Activated CD4-positive, alpha-beta T cell treated with anti-CD3 and anti-CD28 coated beads, Interleukin-2, amount 50 U/mL, for 4 hours (primary cell): ENCODE results near the gene CLIP3.
"Not testable (repeated sequence)": the region's sequence is repeated elsewhere in the genome, so short reads cannot be mapped to it uniquely, and the experiment has no call there.

Experiments
- DNase-seq, 2 experiments: peaks; one replicate each; pipeline ENCODE4 v3.0.0-alpha.2; 2020

CLIP3 gene

GRCh38 chr19:36032251-36033104, at the start of gene CLIP3:
Gene CLIP3 (minus strand): TSS chr19:36032873. CDS start chr19:36032357, 516 bp downstream.
- peak; percentile 14 to 18 for DNase-seq

DNA sequence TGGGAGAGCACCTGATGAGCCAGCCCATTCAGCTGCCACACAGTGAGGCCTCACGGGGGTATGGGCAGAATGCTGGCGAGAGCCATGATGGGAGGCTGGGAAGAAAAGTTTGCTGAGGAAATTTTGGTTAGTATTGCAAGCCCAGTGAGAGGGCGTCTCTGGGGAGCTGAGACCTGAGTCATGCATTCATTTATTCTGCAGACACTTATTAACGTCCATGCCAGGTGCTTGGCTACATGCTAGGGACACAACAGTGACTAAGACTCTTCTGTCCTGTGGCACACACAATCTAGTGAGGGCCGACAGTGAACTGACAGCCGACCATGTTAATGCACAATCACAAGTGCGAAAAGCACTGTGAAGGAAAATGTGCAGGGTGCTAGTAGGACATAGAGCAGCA, 49.2 kb upstream of the CLIP3 start:
- DNase-seq = no peak

GRCh38 chr19:36081385-36081784, 48.7 kb upstream of the CLIP3 start:
- DNase-seq = no peak

DNA sequence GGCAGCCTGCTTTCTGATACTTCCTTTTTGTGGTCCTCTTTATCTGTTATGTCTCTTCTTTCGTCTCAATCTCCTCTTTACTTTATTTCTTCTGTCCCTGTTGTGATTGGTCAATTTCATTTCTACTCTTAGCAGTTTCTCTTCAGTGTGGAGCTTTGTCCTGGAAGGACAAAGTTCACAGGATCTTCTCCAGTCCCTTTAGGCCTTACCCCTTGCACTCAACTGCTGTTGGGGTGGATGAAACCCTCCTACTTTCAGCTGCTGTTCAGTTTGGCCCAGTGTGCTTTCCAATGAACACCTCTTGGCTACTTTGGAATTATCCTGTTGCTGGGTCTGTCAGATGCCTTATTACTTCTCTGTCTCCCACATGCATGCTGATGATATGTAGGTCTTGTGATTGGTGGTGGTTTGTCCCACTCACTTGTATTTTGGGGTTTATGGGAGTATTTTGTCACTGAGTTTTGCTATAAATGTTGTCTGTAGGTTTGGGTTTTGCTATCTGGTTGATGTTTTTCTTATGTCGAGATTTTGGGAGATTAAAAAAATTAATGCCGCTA, 46.8 kb upstream of the CLIP3 start:
- no peak for DNase-seq

DNA sequence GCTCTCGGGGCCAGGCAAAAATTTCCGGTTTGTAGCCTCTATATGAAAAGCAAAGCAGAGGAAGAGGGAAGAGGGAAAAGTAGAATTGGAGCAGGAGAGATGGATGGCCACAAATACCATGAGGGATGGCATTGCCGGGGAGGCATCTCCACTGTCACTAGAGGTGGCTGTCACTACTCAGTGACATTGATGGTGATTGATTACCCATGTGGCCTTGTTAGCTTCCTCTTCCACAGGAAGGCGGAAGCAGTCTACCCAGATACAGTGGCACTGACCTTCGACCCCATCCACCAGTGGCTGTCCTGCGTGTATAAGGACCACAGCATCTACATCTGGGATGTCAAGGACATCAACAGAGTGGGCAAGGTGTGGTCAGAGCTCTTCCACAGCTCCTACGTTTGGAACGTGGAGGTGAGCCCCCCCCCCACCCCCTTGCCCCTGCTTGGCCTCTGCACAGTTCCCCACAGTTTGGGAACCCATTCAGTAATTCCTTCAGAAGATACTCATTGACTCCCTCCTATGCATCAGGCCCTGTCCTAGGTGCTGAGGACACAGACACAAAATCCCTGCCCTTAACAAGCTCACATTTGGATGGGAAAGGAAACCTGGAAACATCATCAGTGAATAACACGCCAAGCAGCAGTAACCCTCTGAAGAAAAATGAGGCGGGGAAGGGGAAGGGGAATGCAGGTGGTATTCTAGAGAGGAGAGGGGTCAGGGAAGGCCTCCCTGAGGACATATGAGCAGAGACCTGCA, 40.6 kb upstream of the CLIP3 start:
- no peak for DNase-seq

GRCh38 chr19:36072081-36072480, 39.4 kb upstream of the CLIP3 start:
- no peak for DNase-seq

- DNase-seq = not testable (repeated sequence)
Measured at GRCh38 chr19:36068810-36069499, 36.3 kb upstream of the CLIP3 start.

GRCh38 chr19:36067681-36068080, 35.0 kb upstream of the CLIP3 start:
- DNase-seq = no peak

- DNase-seq = no peak
Measured at GRCh38 chr19:36064826-36065225, 32.2 kb upstream of the CLIP3 start.

DNA sequence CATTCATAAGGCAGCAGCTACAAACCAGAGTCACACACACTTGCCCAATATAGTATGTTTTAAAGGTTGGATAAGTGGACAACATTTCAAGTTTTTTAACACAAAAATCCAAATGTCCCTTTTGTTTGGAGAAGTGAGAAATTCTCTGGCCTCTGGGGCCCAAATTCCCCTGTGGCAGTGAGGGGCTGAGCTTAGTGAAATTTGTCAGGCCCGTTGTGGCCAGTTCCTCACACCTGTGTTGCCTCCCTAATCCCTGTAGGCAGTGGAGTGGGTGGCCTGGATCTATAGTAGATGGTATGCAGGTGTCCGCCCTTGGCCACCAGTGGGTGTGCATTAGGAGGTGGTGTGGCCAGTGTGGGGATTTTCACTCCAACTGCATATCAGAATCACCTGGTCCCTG, 28.7 kb upstream of the CLIP3 start:
- DNase-seq = no peak

GRCh38 chr19:36060430-36060829, 27.8 kb upstream of the CLIP3 start:
- no peak for DNase-seq

DNA sequence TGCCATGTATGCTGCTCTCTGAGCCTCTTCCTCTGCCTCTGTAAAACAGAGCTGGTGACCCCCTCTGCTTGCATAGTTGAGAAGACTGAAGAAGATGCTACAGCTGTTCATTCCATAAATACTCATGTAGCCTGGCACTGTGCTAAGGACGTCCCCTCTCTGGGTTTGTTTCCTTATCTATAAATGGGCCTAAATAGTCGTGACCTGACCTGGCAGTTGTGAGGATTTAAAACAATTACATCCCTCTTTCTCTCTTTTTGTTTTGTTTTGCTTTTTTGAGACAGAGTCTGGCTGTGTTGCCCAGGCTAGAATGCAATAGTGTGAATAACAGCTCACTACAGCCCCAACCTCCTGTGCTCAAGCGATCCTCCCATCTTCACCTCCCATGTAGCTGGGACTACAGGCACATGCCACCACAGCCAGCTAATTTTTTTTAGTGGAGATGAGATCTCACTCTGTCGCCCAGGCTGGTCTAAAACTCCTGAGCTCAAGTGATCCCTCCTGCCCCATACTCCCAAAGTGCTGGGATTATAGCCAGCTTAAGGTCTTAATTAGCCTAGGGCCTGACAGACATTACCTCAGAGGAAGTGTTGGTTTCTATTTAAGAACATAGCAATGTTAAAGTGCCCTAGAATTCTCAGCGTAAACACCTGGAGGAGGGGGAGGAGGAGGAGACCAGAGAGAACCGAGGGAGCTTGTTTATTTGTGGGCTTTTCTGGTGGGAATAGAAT, 26.7 kb upstream of the CLIP3 start:
- no peak for DNase-seq

- no peak for DNase-seq
Measured at GRCh38 chr19:36058481-36059179, 26.0 kb upstream of the CLIP3 start.

DNA sequence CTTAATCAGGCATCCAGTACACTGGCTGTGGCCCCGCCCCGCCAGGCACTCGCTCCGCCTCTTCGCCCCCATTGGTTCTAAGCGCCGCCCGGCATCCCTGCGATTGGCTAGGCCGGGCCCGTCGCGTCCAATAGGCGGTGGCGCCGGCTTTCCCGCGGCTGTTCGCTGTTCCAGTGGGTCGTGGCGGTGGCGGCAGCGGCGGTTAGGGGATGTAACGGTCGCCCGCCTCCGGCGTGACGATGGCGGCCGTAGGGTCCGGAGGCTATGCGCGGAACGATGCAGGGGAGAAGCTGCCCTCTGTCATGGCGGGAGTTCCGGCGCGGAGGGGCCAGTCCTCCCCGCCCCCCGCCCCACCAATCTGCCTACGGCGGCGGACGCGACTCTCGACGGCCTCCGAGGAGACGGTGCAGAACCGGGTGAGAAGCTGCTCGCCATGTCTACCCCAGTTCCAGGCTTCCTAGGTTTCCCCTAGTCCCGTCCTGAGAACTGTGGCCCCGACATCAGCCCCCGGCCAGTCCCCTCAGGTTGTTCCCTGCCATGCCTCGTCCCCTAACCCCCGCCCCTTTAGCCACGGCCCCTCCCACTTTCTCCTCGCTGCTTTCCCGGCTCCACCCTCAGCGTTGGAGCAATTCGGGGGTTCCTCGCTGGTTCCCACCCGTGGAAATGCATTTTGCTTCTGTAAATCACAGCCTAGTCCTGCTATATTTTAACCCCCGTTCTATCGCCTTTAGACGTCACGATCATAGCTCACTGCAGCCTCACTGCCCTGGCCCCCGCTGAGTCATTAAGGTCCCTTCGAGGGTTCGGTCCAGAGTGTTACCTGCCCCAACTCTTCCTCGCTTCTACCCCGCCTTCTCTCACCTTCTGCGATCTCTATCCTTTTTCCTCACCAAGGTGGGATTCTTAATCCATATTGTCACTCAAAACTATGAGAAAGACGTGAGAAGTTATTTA, 22.3 kb upstream of the CLIP3 start, which contains the start of gene WDR62:
Gene WDR62 (plus strand): TSS at position 165 of the 954 bp plus-strand sequence. CDS start 75 bp downstream, at position 240.
- DNase-seq = peak; percentile 91 to 92

- peak; percentile 100 for DNase-seq
Measured at GRCh38 chr19:36054119-36054732, 21.6 kb upstream of the CLIP3 start, which contains the start of gene THAP8. Gene THAP8 (minus strand): TSS chr19:36054285. CDS start chr19:36054217, 68 bp downstream.

GRCh38 chr19:36051637-36052036, 19.0 kb upstream of the CLIP3 start:
- DNase-seq = no peak

DNA sequence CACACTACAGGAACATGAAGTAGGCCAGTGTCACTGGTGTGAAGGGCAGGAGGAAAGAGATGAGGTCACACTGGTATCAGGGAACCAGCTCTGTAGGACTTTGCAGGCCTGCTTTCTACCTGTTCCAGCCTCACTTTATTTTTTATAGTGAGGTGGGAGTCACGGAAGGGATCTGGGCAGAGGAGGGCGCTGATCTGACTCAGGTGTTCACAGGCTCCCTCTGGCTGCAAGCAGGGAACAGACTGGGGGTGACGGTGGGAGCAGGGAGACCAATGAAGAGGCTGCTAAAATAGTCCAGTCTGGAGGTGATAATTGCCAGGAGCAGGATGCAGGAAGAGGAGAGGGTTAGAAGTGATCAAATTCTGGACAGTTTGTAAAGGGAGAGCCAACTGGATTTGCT, 18.6 kb upstream of the CLIP3 start:
- no peak for DNase-seq

- no peak for DNase-seq
Measured at GRCh38 chr19:36049080-36049698, 16.5 kb upstream of the CLIP3 start.

DNA sequence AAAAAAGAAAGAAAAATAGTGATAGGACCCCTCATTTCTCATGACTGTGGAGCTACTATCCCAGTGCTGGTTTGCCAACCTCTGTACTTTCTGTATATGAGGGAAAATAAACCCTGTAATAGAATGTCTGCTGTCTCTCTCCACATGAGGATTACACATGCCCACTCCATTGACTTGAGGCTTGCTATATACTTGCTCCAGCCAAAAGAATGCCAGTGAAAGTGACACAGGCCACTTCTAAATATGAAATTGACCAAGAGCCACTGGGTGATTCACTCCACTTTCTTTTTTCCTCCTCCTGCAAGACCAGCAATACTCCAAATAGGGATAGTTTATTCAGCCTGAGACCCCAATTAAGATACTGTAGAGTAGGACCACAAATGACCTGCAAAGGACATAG, 15.2 kb upstream of the CLIP3 start:
- no peak for DNase-seq
